GM21515 (cell line): Measurements from ENCODE around the gene MRPS27.

Experiments used
- ATAC-seq: cut with Tn5 transposase; IDR thresholded peaks from one replicate; pipeline ENCODE4 v1.9.1; 2021; ENCODE audit not compliant: unreplicated experiment

MRPS27 gene

DNA sequence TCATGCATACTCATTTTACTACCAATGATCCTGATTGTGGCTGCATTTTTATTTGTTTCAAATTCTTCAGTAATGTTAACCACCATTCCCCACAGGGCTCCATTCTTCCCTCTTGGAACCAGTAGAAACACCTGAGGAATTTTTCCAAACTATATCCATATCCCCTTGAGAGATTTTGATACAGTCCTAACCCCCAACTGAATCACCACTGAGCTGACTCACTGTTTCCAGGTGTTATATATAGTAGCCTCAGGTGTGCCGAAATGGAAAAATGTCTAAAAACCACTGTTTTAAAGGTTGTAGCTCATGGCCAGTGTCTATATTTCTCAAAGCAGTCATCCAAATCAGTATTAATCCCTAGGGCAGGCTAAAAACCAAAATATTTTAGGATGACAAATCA, 85.2 kb downstream of the MRPS27 start:
- ATAC-seq = no peak

DNA sequence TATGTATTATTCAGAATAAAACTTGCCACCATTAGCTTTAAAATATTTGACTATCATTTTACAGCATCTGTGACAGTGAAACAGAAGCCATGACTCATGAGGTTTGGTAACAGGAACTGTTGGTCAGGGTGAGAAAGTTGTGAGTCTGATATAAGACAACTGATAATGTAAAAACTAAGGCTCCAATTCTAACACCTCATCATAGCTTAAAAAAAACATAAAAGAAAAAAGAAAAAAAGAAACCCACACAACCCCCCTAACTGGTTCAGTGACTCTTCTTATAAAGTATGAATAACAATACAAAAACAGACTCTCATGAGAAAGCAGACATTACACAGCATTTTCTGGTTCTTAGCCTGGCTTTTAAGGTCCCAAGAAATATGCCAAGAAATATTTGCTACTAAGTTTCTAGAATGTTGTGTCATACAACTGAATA, 85.8 kb downstream of the MRPS27 start:
- peak; percentile 73 for ATAC-seq

DNA sequence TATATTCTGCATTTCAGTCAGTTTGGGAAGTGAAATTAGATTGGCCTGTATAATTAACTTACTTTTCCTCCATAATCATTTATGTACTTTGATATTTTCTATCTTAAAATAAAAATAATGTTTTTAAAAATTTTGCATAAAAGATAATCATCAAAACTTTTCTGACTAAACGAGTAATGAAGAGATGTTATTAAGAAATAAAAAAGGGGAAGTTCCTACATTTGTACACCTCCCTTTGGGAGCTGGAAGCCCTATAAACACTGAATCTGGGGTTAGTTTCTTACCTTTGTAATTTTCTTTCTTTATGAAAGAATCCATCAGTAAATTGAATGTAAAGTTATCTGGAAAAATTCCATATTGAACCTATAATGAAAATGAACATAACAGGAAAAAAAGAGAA, 86.2 kb downstream of the MRPS27 start:
- no peak for ATAC-seq

DNA sequence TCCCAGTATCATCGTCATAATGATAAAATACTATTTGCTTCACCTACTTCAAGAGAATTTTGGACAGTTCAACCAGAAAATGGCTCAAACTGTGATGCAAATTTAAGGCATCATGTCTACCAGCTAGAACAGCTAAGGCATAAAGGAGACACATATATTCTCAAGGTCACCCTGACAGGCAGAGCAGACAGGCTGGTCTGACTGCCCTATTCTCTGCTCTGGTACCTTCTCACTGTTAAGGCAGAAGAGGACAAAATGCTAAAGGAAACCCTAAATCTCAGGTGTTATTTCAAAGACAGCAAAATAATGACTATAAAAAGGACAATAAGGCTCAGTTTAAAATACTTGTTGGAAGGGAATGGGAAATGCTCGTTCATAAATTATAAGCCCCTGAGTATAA, 87.2 kb downstream of the MRPS27 start:
- ATAC-seq = no peak

DNA sequence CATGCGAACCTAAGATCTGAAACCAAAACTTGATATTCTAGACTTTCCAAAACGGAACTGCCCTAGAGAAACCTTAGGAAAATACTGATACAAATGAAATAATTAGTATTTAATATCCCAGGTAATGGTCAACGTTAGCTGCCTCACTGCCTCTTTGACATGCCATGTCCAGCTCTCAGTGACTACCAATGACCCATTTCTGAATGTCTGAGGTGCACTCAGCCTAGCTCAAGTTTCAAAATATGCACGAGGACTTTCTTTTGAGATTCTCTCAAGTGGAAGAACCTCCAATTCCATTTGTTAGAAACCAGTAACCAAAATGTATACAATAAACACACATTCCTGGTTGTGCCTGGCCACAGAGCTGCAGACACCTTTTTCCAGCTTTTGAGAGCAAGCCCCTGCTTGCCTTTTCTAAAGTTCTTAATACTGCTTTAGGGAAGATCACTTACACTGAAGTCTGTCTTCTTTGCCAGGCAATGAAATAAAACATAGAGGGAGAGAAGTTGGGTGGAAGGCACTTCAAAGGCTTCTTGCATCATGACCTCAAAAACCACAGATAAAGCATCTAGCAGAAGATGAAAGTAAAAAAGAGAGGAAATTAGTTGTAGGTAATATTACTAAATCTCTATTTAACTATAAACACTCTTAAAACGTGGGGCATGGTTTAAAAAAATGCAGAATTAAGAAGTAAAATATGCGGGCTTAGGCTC, 87.9 kb downstream of the MRPS27 start:
- ATAC-seq = no peak

DNA sequence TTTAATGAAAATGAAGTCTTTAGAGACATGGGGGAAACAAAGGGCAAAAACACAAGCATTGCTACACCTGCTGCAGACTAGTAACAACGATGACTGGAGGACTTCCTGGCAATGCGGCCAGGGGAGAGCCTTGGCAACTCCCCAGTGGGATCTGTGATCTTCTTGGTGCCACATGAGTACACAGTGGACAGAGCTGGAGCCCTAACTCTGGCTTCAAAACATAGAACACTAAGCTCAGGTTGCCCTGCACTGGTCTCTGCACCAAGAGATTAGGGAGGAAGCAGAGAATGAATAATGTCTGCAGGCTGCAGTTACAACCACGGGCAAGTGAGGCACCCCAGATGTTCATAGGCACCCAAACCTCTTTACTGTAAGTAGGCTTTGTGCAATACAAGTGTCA, 91.1 kb downstream of the MRPS27 start:
- no peak for ATAC-seq

DNA sequence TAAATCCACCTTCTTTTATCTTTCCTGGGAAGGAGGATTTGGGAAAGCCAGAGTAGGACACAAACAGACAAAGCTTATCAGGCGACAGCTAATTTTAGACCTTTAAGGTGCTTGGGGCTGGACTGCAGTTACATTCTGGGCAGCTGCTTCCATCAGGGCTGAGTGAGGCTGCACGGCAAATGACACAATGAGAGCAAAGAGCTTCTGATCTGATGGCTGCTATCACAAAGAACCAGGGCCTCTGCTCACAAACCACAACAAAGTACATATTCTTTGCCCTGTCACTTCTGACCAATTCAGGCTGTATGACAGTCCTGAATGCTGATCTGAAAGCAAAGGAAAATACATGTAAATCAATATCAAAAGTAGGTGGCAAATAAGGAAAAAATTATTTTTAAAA, 93.1 kb downstream of the MRPS27 start:
- no peak for ATAC-seq

DNA sequence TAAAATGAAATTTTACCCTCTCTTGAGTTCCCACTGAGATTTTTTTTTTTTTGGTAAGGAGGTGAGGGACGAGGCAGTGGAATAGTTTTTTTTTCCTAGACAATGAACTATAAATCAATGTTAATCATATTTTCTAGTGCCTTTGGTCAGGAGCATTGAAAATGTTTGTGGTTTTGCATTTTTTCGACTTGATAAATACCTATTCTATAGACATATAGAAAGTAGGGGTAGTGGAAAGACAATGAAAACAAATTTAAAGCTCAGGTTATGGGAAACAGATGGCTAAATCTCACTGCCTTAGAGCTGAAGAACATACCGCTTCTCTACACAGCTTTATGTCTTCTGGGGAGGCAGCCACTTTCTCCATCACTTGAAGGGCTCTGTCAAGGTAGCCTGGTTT, 94.3 kb downstream of the MRPS27 start:
- no peak for ATAC-seq

DNA sequence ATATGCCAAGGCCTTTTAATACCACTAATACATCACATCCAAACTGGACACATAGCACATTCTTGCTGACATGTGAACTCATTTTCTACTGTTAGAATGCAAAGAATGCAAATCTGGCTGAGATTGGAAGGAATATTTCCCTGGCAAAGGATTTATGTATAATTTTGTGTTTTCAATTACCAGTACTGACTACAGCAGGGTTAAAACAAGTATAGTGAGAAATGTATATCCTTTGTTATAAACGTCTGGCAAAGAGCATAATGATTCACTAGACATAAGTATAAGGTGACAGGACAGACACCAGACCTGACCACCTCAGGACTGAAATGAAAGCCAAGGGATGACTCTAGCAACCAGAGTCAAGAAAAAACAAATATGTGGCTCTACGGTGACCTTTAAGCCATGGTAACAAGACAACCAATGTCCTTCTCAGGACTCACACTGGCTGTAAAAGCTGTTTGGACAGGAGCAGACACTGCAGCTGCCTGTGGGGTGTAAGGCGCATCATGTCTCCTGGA, 95.0 kb downstream of the MRPS27 start:
- ATAC-seq = no peak

DNA sequence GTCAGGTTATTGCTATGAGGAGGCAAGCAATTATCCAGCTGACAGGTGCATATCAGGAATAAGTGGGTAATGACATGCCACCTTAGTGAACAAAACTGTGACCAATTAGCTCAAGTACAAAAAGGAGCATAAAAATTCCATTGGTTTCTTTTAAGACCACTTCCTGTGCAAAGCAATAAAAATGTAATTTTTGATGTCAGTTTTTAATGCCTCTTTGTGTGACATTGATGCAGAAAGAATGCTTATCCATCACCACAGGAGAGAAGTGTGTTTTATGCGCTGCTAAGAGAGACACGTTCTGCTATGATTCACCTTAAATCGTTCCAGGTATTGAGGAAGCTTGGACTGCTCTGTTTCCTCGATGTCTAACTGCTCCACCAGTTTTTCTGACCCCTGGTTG, 96.7 kb downstream of the MRPS27 start:
- no peak for ATAC-seq

DNA sequence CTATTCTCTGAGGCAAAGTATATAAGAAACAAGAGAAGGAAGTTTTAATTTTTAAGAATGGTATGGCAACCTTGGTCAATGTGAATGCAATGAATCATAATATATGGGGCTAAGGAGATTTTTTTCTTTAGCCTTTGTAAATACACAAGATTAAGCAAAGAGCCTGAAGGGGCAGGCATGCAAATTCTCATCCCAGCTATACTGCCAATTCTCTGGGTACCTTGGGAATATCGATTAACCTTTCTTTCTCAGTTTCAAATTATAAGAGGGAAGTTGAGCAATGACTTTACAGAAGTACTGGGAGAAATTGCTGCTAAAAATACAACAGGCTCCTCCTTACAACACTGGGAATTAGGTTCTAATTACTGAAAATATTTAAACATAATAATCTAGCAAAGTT, 97.5 kb downstream of the MRPS27 start:
- no peak for ATAC-seq

DNA sequence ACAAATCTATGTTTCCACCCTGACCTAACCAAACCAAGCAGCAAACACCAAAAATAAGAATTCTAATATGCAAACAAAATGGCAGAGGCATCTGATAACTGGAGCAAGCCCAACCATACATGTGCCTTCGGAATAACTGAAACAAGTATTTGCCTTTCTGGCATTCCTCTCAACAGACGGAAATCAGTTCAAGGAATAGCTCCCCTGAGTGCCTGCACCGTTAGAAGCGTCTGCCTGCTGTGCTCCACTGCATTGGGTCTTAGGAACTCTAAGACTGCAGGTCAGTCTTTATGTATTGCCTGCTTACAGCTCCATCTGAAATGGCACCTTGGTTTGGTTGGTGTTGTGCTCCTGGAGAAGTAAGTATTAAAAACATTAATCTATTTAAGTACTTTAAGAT, 98.5 kb downstream of the MRPS27 start:
- no peak for ATAC-seq

DNA sequence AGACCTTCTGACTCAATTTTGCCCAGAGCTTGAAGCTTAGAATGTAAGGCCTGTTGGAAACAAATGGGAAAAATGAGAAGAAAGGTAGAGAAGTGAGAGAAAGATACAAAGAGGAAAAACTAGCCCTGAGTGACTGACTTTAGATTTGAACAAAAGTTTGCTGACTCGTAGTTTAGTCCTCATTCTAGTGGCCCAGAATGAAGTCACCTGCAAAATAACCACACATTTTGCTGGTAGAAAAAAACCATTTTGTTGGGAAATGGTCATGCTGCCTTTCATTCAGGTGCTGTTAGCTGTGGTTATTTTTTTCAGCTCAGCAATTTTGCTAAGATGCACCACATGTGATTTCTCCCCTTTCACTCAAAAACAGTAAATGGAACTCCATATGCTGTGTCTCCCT, 98.9 kb downstream of the MRPS27 start:
- no peak for ATAC-seq

DNA sequence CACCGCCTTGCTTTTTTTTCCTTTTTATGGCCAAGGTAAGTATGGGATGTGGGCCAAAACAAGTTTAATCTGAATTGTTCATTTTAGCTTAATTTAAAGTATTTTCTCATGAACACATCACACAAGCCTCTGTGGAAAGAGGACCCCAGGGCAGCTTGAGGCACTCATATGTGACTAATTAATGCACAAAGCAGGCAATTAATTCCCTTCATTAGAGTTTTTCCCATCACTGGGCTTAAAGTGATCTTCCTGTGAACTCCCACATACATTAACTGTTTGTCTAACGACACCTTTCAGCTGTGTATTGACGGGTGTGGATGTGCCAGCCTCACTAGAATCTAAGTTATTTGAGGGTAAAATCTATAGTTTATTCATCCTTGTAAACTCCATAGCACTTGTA, 103.3 kb downstream of the MRPS27 start:
- no peak for ATAC-seq

DNA sequence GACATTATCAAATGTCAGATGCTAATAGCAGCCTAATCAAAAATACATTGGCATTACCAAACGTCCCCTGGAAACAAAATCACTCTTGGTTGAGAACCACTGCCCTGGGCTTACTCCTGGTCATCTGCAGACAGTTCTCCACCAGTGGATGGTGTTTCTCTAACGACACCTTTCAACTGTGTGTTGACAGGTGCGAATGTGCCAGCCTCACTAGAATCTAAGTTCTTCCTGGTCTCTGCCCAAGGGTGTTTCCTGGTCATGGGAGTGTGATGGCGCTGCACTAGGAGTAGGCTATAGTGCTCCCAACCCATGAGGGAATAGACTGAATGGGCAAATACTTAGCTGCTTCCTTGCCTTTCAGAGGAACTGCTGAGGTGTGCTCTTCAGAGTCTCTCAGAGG, 105.9 kb downstream of the MRPS27 start:
- no peak for ATAC-seq

DNA sequence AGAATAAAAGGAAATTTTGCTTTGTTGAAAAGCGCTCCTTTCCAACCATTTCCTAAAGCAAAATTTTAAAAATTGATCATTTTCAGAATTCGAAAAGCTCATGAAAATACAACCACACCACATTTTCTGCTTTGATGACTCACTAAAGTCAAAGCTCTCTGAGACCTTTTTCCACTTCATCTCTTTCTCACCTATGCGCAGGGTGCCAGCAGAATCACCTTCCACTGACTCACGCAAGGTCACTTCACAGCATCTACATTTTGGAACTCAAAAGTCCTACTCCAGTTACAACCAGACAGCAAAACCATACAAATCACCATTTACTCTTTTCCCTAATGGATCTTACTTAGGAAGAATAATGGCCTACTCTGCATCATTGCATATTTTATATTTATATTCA, 106.6 kb downstream of the MRPS27 start:
- ATAC-seq = no peak

DNA sequence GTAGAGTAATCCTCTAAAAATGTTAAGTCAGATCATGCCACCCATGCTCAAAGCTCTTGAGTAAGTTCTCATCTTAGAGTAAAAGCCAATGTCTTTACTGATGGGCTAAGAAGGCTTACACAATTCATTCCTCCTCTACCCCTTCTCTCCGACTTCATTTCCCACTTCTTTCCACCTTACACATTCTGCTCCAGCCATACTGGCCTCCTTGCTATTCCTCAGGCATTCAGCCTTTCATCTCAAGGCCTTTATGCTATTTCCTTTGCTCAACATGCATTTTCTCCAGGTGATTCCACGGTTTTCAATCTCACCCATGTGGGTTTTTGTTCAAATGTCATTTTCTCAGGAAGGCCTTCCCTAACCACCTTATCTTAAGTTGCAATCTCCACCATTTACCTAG, 107.9 kb downstream of the MRPS27 start:
- ATAC-seq = no peak

DNA sequence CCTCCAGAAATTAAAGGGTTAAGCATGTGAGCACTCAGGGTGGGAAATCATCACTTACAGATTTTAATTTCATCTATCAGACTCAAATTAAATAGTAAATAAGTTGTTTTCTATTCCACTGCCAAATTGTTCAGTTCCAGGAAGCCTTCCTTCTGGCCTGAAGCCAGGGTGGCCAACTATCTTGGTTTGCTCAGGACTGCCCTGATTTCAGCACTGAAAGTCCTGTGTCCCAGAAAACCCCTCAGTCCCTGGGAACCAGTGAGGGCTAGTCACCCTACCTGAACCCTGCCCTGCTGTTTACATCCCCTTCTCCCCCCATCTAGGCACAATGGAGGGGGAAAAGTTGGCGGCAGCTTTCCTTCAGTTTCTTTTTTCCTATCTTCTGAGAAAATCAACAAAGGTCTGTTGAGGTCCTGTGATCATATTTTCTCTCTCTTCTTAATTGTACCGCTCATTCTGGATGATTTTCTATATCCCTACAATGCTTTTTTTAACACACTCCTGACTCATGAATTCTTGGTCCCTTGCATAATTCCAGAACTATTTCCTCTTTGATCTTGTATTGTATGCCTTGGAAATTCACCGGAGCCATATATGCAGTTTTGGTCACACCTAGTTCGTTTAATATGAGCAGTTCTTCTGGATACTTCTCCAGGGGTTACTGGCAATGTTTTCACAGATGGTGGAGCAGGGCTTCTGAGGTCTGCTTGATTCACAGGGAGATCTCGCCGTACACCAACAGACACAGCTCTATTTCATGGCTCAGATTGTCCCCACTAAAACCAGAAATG, 109.0 kb downstream of the MRPS27 start:
- no peak for ATAC-seq

DNA sequence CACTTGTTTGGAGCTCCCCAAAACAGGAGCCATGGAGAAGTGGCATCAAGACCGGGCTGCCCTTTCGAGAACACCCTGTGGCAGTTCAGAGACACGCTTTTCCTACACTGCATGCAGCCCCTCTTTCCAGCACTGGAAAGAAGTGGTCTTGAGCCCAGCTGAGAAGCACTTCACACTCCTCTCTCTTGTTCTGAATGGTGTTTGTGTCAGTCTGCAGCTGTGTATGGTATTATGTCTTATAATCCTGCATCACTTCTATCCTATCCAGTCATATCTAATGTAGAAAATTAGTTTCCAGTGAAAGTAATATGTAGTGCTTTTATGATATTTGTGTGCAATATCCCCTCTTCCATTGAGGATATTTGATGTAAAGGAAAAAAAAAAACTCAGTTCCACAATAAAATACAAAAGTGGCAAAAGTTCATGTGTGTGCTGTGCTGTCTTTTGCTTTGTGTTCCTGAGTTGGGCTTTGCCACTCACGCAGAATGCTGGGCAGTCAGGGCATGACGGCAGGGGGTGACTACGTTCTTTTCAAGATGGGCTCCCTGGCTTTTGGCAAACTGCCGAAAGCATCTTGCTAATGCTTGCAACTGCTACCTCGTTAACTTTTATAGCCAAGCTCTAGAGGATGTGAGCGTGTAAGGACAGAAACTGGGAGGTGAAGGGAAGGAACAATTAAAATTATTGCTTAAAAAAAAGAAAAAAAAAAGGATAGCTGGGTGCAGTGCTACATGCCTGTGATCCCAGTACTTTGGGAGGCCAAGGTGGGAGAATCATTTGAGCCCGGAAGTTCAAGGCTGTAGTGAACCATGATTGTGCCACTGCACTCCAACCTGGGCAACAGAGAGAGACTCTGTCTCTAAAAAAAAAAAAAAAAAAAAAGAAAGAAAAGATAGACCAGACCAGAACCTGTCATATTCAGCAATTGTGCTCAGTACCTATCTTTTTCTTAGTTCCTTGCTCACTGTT, 110.6 kb downstream of the MRPS27 start:
- no peak for ATAC-seq

DNA sequence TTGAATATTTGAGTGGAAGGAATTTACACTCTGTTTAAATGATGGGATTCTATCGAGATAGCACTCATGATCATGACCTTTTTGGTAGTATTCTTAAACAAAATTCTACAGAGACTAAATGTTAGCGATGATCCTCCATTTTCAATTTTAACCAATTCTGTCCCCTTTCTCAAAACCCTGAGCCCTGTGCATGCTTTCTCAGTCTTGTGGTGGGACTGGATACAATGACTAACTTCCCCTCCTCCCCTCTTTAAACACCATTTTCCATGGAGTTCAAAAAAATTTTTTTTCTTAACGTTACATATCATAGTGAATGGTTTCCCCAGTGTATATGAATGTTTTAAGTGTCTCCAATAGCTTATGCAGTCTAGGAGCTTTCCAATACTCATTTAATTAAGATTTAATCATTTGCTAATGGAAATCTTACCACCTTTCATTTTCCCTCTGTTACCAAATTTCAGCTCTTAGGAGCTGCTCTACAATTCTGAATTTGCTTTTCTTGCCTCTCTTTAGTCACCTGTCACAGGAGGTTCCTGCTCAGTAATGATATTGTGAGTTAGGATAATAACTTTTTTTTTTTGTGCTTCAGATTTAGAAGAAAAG, 111.6 kb downstream of the MRPS27 start:
- ATAC-seq = no peak

DNA sequence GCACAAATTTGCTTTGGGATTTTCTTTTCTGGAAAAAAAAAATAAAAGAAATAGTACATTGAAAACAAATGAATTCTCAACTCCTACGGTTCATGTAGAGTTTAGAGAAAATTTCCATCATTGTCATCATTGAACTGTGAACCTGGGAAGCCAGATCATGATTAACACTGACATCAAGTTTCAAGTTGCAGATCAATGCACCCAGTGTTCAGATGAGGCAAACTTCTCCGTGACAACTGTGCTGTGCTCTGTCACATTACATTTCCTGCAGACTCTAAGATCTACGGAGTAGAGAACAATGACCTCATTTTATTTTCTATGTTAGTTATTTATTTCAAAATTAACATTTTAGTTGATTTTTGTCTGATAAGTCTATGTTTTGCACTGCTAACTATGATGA, 113.0 kb downstream of the MRPS27 start:
- ATAC-seq = no peak
